Dedifferentiated amniotic fluid mesenchymal stem cell (primary cell): ENCODE data around the gene OR10AD1.
A peak's percentile ranks its signal among the peaks of the same experiment; 100 is the strongest.

ENCODE experiments used
- DNase-seq: peaks from one replicate; pipeline ENCODE4 v3.0.0-alpha.2; 2016; ENCODE audit errors: extremely low spot score

The OR10AD1 gene

DNA sequence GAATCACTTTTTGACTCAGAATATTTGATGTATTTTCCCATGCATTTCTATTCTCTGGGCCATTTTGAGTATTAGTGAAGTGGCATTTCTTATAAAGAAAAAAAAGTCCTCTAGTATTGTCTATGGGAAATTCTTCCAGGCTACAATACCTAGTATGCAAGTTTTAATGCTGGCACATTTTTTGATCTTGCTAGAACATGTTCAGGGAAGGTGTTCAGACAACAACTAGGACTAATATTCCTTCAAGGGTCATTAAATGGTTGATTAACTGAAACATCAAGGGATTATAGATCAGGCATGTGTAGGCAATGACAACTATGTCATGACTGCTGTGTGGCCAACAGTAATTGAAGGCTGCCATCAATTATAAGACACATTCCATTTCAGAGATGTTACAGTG is 12.0 kb downstream of the OR10AD1 start:
- DNase-seq: no peak

DNA sequence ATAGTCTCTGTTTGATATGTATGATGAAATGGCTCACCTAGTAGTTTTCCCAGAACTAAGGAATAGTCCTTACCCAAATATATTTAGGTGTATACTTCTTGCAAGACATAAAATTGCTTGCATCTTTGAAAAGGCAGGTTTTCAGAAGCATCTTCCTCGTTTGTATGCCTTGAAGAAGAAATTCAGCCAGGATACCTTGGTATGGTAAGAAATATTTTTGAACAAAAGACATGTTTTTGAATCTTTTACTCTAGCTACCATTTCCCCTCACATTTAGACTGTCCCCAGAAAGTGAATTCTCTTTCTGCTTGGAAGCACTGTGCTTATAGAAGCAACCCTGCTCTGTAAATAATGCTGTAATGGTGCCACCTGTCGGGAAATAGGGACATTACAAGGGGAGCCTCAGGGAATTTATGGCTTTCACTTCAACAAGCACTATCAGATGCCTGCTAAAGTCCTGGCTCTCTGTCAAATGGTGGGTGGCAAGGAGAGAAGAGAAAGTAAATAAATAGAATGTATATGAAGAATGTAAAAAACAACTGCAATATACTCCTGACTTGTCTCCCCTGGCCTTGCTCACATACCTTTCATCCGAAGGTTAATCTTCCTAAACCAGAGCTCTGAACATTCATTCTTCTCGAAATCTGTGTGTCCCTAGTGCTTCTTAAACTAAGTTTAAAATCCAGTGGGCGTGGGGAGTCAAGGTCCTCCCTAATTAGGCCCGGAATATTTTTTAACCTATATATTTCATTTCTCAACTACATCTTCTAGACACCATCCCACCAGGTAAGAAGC is 13.6 kb downstream of the OR10AD1 start:
- peak; percentile 79 for DNase-seq

DNA sequence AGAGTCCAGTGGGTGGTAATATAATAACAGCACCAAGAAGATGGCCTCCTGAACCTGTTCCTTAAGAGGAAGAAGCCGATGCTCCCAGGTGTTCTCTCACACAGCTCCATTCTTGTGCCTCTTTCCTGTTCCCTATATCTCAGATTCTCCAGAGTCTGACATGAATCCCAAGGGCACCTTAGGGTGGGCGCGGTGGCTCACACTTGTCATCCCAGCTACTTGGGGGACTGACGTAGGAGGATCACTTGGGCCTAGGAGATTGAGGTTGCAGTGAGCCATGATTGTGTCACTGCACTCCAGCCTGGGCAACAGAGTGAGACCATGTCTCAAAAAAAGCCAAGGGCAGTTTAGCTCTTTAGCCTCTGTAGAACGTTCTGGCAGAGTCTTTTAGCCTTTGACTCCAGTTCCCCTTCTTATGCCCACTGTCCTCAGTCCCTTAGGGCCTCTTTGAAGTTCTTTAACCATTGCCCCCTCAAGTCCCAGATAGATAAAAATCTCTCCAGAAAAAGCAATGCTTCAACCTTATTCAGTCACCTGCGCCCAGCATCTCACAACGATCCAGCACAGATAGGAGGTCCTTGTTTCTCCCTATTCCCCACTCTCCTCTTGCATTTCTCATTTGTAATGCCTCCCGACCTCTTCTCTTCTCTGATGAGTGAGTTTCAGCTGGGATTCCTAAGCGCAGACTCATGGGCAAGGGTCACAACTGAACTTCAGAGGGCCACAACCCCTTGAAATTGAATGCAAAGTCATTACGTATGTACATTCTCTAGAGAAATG is 15.0 kb downstream of the OR10AD1 start:
- DNase-seq: no peak

DNA sequence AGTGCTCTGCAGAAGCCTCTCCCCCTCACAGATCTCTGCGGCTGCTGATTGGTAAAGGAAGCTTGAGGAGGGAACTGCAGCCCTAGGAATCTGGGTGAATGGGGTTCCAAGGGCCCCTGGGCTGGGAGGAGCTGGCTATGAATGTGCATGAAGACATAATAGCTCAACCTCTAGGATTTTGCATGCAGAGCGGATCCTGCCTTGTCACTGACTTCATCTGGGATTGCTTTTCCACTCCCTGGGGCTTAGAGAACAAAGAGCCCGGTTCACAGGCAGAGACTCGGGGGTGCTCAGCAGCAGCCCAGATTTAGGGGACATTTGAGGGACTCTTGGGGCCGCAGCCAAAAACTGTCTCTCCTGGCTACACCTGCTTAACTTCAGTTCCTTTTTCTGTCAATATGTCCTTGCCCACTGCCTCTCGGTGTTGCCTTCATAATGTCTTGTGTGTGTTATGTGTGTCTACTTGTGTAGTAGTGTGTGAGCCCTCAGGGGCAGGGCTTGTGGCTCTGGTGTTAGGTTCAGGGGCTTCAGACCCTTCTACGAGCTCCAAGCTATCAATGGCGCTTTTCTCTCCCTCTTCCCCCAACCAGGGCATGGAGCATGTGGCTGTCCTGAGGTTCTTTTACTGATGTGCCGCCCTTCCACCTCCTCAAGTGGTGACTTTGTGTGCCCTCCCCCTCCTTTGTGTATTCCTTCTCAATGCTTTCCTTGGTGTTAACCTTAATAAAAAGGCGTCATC is 17.7 kb downstream of the OR10AD1 start:
- no peak for DNase-seq

DNA sequence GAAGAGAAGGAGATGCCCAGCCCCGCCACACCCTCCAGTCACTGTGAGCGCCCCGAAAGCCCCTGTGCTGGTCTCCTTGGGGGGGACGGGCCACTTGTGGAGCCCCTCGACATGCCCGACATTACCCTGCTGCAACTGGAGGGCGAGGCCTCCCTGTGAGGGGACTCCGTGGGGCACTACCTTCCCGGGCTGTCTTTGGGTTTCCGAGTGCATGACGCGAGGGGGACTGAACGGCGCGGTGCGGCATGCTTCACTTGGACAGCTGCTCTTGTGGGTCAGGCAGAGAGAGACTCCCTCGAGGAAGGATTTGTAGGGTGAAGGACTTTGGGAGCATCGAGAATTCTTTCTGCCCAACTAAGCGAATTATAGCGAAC is 18.6 kb downstream of the OR10AD1 start:
- DNase-seq: no peak

DNA sequence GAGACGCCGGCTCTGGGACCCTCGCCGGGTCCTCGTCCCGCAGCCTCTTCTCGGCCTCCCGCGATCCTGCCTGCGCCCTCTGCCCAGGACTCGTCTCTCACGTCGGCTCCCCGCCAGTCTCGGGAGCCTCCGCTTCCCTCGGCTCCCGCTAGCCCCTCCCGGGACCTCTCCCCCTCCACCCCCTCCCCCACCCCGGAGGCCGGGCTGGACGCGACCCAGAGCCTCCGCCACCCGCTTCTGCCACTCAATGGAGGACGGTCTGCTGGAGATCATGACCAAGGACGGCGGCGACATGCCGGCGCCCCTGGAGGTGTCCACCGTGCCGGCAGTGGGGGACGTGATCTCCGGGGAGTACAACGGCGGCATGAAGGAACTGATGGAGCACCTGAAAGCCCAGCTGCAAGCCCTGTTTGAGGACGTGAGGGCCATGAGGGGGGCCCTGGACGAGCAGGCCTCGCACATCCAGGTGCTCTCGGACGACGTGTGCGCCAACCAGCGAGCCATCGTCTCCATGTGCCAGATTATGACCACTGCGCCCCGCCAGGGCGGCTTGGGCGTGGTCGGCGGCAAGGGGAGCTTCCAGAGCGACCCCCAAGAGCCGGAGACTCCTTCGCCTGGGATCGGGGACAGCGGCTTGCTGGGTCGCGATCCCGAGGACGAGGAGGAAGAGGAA is 19.1 kb downstream of the OR10AD1 start:
- no peak for DNase-seq

DNA sequence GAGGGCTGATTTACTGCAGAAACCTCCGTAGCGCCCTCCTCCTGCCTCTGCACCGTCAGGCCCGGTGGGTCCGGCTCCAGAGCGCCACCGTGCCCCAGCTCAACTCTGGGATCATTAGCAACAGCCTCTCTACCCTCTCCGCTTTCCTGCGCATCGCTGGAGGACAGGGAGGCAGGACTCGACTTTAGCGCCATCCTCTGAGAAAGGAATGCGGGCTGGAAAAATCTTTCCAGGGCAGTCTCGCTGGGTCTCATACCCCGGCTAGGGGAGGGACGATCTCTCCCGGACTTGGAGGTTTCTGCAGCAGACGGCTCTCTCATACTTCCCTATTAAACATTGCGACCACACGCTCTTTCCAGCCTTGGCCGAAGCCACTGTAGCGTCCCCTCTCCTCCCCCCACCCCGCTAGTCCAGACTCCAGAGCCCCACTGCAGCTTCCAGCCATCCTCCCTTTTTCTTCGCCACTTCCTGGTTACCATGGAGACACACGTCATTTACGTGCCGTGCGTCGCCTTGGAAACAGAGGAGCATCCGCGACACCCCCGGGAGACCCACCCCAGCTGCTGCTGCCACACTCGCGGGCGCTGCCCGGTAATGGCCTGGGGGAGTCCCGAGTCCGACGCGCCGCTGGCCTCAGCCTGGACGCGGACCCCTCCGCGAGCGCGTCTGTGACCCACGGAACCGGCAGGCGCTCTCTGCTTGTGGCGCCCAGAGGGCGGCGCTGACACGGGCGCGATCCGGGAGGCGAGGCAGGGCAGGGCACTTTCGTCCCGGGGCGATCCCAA is 19.8 kb downstream of the OR10AD1 start, which contains the start of gene CCDC184:
CCDC184 (plus strand) TSS at position 554 of the 785 bp plus-strand sequence. CDS start 479 bp downstream, outside the sequence.
- DNase-seq: peak; percentile 40

DNA sequence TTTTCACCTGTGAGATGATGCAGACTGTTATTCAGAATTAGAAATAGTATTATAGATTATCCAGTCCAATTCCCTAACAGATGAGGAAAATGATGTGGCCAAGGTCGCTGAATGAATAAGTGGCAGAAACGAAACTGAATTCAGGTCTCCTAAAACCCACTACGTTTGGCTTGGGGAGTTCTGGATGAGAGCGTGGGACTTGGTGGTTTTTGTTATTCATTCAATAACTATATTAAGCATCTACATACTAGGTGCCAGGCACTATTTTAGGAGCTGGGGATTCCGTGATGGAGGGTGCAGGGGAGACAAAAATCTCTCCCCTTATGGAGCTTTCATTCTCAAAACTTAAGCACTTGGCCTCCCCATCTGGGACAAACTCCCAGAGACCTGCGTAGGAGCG is 20.5 kb downstream of the OR10AD1 start:
- DNase-seq: no peak

DNA sequence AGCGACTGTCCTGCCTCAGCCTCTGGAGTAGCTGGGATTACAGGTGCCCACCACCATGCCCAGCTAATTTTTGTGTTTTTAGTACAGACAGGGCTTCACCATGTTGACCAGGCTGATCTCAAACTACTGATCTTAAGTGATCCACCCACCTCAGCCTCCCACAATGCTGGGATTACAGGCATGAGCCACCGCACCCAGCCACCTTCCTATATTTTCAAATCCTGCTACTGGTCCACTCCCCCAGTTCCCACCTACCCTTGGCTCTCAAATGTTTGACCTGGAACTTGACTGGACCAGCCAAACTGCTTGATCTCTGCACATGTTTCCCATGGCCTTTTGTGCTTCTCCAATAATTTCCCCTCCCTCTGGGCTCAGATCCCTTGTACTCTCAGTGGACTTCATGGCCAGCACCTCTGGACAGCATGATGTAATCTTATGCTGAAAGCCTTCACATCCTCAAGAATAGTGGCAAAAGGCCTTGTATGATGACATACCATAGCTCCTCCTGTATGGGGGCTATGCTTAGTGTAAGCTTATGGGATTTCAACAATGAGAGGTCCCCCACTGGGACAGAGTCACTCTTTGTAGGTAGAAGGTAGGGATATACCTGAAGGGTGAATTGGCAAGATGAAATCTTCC is 22.1 kb downstream of the OR10AD1 start:
- no peak for DNase-seq

DNA sequence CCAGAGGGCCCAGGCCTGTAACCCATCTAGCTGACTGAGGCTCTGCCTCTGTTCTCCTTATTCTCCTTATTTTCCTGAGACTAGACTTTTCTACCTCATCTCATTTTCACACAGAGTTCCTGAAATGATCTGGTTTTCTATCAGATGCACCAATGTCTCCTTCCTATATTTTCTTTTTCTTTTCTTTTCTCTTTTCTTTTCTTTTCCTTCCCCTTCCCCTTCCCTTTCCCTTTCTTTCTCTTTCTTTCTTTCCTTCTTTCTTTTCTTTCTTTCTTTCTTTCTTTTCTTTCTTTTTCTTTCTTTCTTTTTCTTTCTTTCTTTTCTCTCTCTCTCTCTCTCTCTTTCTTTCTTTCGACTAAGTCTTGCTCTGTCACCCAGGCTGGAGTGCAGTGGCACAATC is 22.7 kb downstream of the OR10AD1 start:
- DNase-seq: no peak

DNA sequence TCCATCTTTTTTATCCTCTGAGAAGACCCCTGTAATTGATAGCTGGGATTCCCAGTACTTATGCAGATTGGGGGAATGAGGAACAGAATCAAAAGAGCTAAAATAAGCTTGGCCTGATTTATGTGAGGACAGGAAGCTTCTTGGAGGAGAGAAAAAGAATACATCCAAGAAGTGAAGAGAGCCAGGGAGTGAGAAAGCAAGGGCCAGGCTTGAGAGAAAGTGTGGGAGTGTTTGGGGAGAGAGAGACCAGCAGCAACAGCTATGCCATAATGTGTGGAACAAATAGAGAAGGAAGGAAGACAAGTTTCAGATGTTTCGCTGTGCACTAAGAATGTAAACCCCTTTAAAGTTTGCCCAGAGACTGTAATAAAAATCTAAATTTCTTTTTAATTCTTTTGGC is 23.6 kb downstream of the OR10AD1 start:
- no peak for DNase-seq

DNA sequence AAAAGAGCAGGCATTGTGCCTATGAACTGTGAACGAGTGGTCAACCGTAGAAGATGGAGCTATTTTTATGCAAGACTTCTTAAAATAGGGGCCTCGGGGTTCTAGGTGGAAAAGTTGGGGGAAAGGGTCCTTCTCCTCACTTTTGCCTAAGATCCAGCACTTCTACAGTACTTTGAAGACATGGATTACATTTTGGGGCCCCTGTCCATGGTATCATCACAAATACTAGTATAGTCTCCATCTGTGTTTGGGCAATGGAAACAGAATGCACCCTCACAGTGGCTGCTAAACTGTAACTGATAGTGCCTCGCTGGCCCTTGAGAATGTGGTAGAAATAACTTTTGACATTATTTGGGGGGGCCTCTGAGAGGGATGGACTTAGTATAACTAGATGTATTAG is 25.1 kb downstream of the OR10AD1 start:
- no peak for DNase-seq

DNA sequence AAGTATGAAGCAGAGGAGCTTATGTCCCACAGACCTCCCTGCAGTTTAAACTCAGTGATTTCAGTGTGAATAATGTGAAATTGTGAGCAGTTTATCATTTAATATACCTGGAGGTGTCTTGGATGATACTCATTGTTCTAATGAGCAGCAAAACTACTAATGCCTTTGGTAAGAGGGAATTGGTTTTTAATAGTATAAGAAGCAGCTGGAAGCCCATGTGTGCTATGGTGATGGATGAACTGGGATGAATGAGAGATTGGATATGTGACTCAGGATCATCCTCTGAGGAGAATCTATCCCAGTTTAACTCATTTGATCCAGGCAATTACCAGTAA is 26.7 kb downstream of the OR10AD1 start:
- no peak for DNase-seq

DNA sequence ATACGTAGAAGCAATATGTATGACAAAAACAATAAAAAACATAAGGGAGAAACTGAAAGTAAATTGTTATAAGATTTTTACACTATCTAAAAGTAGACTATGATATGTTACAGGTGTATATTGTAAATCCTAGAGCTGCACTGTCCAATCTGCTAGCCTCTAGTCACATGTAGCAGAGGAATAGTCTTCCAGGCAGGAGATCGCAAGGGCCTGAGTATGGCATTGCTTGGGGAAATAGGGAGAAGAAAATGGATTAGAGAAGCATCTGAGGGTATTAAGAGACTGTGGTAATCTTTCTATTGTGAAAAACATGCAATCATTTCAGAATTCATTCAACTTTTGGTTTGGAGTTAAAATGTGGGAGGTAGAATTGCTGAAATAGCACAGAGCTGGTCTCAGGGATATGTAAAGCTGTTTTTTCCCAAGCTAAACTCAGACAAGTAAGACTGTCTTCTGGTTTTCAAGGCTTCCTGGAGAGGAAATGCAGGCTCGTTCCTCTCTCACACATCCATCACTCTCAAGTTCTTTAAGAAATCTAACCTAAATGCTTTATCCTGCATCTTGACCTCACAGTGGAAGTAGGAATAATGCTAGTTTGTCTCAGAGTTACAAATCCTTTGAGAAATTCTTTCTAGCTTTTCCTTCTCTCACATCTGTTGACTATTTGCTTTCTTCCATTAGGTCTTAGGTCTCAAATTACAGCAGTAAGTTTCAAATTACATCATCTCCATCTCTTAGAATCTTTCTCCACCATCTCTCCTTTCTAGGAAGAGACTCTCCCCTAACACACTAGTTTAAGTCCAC is 27.3 kb downstream of the OR10AD1 start:
- peak; percentile 67 for DNase-seq

DNA sequence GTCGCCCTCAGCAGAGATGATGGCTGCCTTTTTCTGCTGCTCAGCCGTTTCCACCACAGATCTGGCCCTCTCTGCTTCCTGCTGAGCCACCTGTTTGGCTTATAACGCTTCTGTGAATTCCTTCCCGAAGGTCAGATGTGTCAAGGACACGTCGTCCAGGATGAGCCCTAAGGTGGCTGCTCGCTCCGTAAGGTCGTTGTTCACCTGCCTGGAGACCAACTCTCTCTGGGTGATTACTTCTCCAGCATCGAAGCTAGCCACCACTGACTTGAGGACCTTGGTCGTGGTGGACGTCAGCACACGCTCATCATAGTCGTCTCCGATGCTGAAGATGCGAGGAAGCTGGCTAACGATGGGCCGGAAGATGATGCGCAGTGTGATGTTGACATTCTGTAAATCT is 34.1 kb downstream of the OR10AD1 start:
- DNase-seq: no peak

DNA sequence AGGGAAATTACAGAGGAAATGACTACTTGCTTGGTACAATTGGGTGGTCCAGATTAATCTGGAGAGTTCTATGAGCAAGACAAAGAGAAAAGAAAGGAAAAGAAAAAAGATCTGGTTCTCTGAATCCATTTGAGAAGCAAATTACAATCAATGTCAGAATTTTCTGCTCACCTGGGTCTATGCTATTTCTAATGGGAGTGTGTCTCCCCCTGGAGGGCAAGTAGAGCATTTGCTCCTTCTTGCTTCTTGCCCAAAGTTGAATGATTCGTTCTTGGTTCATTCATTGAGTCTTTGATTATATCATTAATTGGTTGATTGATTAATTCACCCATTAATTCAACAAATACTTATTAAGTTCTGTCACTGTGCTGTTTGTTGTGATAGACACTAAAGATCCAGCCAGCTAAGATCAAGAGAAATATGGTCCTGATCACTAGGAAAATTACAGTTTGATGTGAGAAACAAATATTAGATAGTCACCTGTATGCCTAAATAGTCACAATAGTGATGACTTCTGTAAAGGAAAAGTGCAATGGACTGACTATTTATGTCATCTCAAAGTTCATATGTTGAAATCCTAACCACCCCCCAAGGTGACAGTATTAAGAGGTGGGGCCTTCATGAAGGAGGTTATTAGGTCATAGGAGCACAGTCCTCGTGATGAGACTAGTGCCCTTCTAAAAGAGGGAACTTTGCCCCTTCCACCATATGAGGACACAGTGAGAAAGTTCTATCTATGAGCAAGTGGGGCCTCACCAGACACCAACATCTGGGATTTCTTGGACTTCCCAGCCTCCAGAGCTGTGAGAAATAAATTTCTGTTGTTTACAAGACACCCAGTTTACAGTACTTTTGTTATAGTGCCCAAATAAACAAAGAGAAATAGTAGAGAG is 37.8 kb downstream of the OR10AD1 start:
- peak; percentile 48 for DNase-seq

DNA sequence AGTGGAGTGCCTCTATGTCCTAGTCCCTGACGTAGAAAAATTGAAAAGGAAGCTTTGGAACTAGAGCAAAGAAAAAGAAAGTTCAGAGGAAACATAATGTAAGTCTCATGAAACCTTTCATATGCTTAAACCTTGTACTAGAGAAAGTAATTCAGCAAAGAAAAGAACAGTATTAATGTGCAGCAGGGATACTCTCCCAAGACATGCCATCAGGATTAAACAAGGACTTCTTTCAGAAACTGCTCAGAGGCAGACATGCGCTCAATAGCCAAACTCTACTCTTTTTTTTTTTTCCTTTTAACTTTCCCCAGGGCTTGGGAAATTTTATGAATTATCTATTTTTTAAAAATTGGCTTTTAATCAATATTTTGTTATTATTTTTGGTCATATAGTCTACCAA is 38.6 kb downstream of the OR10AD1 start:
- no peak for DNase-seq

DNA sequence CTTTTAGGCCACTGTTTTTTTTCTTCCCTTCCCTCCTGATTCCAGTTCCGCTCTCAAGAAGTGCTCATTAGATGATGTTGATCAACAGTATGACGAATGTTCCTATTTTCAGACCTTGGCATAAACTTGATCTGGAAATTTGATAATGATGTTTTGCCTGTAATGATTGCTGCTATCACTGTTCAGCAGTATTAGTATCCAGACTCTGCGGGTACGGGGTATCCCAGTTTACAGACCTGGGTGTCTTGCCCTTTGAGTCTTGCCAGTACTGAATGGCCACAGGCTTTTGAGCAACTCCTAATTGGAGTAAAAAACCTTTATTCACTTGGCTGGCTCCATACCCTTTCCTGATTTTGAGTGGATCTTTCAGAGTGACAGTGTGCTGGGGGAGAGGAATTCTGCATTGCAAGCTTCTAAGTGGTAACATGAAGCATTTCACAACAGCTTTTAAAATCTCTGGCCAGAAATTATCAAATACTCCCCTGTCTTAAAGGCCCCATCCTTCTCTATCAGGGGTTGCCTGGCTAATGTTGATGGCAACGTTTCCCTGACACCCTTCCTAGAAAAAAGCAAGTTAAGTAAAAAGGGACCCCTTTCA is 39.8 kb downstream of the OR10AD1 start:
- no peak for DNase-seq
